GM18499 (cell line): ENCODE measurements around the gene SHROOM1.

Experiments used
- ATAC-seq: cut with Tn5 transposase; IDR thresholded peaks from one replicate; pipeline ENCODE4 v1.9.1; 2021; ENCODE audit warnings: moderate number of reproducible peaks; ENCODE audit not compliant: insufficient read depth, unreplicated experiment

SHROOM1 gene

GRCh38 chr5:132853323-132853722, 22.9 kb upstream of the SHROOM1 start:
- ATAC-seq: no peak

DNA sequence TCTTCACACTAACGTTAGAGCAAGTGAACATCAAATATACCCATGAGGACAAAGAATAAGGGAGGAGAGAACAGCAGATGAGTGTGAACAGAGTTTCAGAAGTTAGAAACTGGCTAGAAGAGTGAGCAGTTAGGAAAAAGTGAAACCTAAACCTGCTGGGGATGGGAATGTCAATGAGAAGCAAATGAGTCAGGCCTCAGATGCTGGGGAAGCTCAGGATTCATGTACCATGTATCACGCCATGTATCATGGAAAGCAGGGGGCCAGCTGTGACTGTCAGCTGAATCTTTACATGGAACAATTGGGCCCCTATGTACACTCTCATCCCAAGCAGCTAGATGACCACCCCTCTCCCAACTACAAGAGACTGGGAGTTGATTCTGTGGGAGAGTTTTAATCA, 19.6 kb upstream of the SHROOM1 start:
- no peak for ATAC-seq

- ATAC-seq: no peak
These were observed 18.9 kb upstream of the SHROOM1 start for GRCh38 chr5:132849347-132849746.

DNA sequence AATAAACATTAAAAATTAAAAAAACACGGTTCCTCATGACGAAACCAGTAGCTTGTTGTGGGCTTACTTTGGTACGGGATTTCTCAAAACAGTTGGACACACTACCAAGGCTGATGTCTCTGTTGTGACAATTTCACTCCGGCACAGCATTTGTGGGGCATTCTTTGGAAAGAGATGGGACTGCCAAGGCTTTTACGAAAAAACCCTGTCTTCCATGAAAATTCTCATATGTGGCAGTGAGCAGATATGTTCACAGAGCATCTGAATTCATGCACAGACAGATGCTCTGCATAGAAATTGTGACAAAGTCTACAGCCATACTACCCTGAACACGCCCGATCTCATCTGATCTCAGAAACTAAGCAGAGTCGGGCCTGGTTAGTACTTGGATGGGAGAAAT, 17.8 kb upstream of the SHROOM1 start:
- no peak for ATAC-seq

DNA sequence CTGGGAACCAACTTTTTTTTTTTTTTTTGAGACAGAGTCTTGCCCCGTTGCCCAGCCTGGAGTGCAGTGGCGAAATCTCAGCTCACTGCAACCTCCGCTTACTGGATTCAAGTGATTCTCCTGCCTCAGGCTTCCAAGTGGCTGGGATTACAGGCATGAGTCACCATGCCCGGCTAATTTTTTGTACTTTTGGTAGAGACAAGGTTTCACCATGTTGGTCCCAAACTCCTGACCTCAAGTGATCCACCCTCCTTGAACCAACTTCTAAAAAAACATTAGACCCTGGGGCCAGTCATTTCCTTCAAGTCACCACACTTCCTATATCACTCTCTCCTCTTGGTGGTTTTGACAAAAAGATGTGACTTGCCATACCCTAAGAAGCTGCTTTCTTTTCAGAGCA, 10.9 kb upstream of the SHROOM1 start:
- no peak for ATAC-seq

GRCh38 chr5:132840896-132841295, 10.4 kb upstream of the SHROOM1 start:
- ATAC-seq: no peak

DNA sequence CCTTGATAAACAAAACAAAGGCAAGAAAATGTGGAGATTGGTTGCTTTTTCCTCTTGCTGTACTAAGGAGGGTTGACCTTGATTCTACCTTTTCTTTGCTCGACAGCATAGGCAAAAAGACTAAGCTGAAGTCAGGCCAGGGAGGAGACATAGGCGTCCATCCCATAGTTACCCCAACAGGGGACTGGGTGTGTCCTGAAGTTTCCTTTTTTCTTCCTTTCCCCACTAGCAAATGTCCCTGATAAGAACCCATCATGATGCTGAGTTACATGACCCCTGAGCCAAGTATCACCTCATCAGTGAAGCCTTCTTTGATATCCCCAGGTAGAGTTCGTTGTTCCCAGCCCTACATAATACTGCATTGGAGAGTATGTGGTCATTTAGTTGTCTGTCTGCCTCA, 9.9 kb upstream of the SHROOM1 start:
- no peak for ATAC-seq

GRCh38 chr5:132839426-132840301, 9.2 kb upstream of the SHROOM1 start:
- no peak for ATAC-seq

DNA sequence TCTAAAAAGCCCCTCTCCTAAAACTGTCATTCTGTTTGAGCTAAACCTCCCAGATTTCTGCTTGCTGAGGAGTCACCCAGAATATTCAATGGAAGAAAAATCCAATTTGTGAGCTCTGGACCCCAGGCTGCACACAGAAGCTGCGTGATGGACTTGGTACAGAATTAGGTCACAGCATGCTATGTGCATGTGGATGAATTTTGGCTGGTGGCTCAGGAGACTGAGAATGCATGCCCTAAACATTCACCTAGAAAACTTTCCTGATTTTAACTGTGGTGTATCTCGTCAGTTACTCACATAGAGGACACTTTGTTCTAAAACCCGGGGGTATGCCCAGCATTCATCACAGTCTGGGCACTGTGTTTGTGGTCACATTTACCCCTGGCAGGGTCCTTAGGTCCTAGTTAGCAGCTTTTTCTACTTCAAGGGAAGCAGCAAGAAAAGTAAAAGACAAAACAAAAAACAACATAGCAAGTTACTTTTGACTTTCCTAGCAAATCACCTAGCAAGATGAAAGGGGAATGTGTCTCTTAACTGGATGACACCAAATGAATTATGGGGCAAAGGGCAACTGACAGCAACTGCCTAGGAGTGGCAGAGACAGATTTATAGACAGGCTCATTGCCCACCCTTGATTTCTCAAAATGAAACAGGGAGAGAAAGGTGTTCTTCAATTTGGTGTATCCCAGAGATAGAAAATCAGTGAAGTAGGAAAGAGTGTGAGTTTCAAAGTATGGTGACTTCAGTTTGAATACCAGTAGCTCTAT, 8.3 kb upstream of the SHROOM1 start:
- ATAC-seq: no peak

DNA sequence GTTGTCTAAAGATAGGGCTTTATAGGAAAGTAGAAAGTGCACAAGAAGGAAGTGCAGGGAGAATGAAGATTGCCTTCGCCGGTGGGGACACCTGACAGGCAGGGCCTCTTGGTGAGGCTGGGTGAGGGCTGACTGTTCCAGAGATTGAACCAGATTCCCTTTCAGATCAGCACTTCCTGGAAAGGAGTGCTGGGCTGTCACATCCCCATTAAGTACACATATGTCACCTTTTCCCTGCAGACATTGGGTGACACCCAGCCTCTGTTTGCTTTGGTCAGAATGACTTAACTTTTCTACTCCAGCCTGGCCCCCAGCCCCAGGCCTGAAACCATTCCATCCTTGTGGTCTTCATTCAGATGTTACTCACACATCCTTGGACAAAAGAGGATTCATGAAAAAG, 7.4 kb upstream of the SHROOM1 start:
- ATAC-seq: no peak

GRCh38 chr5:132836852-132837251, 6.4 kb upstream of the SHROOM1 start:
- ATAC-seq: no peak

GRCh38 chr5:132834057-132834456, 3.6 kb upstream of the SHROOM1 start:
- ATAC-seq: no peak

GRCh38 chr5:132832612-132833011, 2.2 kb upstream of the SHROOM1 start:
- no peak for ATAC-seq

- ATAC-seq: no peak
These were observed 831 bp upstream of the SHROOM1 start for GRCh38 chr5:132831095-132831860.

GRCh38 chr5:132829742-132830435, 558 bp downstream of the SHROOM1 start:
- ATAC-seq: no peak

GRCh38 chr5:132828846-132829494, 1.5 kb downstream of the SHROOM1 start:
- ATAC-seq: no peak

DNA sequence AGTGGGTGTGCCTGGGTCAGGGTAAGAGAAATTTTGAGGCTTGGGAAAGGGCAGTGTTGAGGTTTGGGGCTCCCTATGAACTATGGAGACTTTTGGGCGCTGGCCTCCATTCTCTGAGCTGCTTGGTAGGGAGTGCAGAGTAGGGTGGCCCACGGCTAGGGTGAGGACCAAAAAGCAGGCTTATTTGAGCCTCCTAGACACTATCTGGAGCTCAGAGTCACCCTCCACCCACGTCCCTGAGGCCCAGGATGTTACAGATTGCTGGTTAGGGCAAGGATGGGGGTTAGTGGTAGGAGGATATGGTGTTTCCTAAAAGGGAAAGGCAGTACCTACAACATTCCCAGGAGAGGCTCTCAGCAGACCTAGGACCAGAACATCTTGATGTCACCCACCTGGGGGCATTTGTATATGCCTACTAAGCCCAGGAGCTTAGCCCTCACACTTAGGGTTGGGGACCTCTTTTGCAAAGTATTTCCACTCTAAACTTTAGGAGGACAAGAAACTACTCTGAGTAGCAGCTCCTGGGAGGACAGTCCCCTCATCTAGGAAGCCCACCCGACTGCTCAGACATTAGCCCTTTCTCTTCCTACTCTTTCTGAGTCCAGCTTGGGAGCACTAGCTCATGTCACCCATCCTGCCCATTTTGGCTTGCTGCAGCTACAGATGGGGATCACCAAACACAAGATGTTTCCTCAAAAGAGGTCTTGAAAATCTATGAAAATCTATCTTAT, 2.3 kb downstream of the SHROOM1 start:
- ATAC-seq: no peak

GRCh38 chr5:132826424-132827082, 3.9 kb downstream of the SHROOM1 start:
- ATAC-seq: no peak
